A673 (cell line): Measurements from ENCODE around the gene TIMM10B. TPM values are rescaled to one million over a fixed set of nuclear protein-coding genes. Genes with fewer than 3 reads are reported as not detected.

Experiments used
- BruUV-seq: library from RNA; stranded (reverse); fragments of 400-500 nt; replicated peaks from 2 replicates; lab custom pipeline; 2021; lab: Mats Ljungman, UMichigan
- CTCF ChIA-PET: fragments of 300-600 bp; sonication (Branson Sonifier 250); formaldehyde crosslinking; loops from one replicate; lab custom pipeline; 2022; ENCODE audit warnings: antibody characterized with exemption; lab: Charles Lee
- POLR2A ChIA-PET: fragments of 300-600 bp; sonication (Branson Sonifier 250); formaldehyde crosslinking; loops from one replicate; lab custom pipeline; 2022; ENCODE audit warnings: antibody characterized with exemption; ENCODE audit not compliant: low non-redundant PET; lab: Charles Lee
- DNase-seq: peaks from one replicate; pipeline ENCODE4 v3.0.0-alpha.2; 2015; ENCODE audit warnings: low spot score
- H3K27ac ChIP-seq: fragments of 200-600 bp; sonication (generic); 2 replicates; pipeline ENCODE4 v1.5.1; 2016; ENCODE audit warnings: mixed run types, low read depth, mild to moderate bottlenecking, mixed read lengths, antibody characterized with exemption, low read length; ENCODE audit not compliant: poor library complexity, severe bottlenecking
- H3K27me3 ChIP-seq: fragments of 200-600 bp; sonication (generic); replicated peaks from 2 replicates; pipeline ENCODE4 v1.6.1; 2017; ENCODE audit warnings: mixed run types, low read depth, mild to moderate bottlenecking, mixed read lengths, antibody characterized with exemption, low read length; ENCODE audit not compliant: insufficient read depth, poor library complexity
- H3K36me3 ChIP-seq: fragments of 200-600 bp; sonication (generic); 2 replicates; pipeline ENCODE4 v1.6.1; 2016; ENCODE audit warnings: mixed run types, mild to moderate bottlenecking, mixed read lengths, antibody characterized with exemption, low read length; ENCODE audit not compliant: insufficient read depth, poor library complexity, severe bottlenecking
- H3K4me1 ChIP-seq: fragments of 200-600 bp; sonication (generic); 2 replicates; pipeline ENCODE4 v1.6.1; 2017; ENCODE audit warnings: mixed run types, mild to moderate bottlenecking, mixed read lengths, antibody characterized with exemption, low read length; ENCODE audit not compliant: insufficient read depth, poor library complexity, severe bottlenecking
- H3K4me3 ChIP-seq: fragments of 200-600 bp; sonication (generic); 2 replicates; pipeline ENCODE4 v1.5.1; 2016; ENCODE audit warnings: low read depth, mixed run types, mild to moderate bottlenecking, mixed read lengths, low read length; ENCODE audit not compliant: poor library complexity, severe bottlenecking
- H3K9me3 ChIP-seq: fragments of 200-600 bp; sonication (generic); 2 replicates; pipeline ENCODE4 v1.6.1; 2016; ENCODE audit warnings: mixed run types, low read depth, mild to moderate bottlenecking, mixed read lengths, antibody characterized with exemption, low read length; ENCODE audit not compliant: poor library complexity, severe bottlenecking
- CTCF ChIP-seq: fragments of 300-800, 200-600 bp; sonication (generic); conservative IDR thresholded peaks from 2 replicates; pipeline ENCODE4 v1.5.1; 2017; ENCODE audit warnings: low read depth, mild to moderate bottlenecking, antibody characterized with exemption, low read length, moderate library complexity, mixed read lengths
- EZH2 ChIP-seq: fragments of 200-600 bp; sonication (generic); IDR thresholded peaks from 2 replicates; pipeline ENCODE4 v1.6.1; 2017; ENCODE audit warnings: borderline replicate concordance, low read depth, mild to moderate bottlenecking, mixed read lengths, antibody characterized with exemption, low read length; ENCODE audit not compliant: poor library complexity, severe bottlenecking
- intact Hi-C: fragments of 100-400 bp; cut with micrococcal nuclease; formaldehyde crosslinking; loops from one replicate; pipeline ENCODE4 v1.10.0; 2022; ENCODE audit not compliant: unreplicated experiment
- total RNA-seq: library from RNA; stranded (reverse); gene quantifications from 2 replicates; pipeline ENCODE4 v1.2.3, GENCODE V29; 2021

TIMM10B gene
- total RNA-seq, 1 experiment from 2014 or later: 40.3 TPM

- ChIA-PET CTCF (no interaction called here), POLR2A (no interaction called here)
- no peak for TF ChIP-seq CTCF
- TF ChIP-seq EZH2: no peak
- intact Hi-C loops: no loop called here
- Histone ChIP-seq H3K27me3 (no peaks in the 10 kb centered on the region), H3K4me1 (peaks cover 4% of the 10 kb centered on the region), H3K9me3 (no peaks in the 10 kb centered on the region), H3K4me3 (no peak within 1 kb of the TSS), H3K36me3 (no peaks in the 10 kb centered on the region), H3K27ac (peak within 1 kb of the TSS; percentile 35)
- DNase-seq: no peak
- BruUV-seq: no TSS peak
Observed at GRCh38 chr11:6440906-6441358, 40.4 kb upstream of the TIMM10B start, which contains the start of gene HPX. HPX (minus strand) TSS chr11:6440987; CDS start chr11:6440963, 24 bp downstream.

GRCh38 chr11:6442441-6442840 lies 38.9 kb upstream of the TIMM10B start:
- Histone ChIP-seq H3K4me1 (peaks cover 4% of the 10 kb centered on the region), H3K27ac (peak overlapping the region; percentile 27), H3K4me3 (no peak overlapping the region), H3K36me3 (no peaks in the 10 kb centered on the region), H3K9me3 (no peaks in the 10 kb centered on the region), H3K27me3 (no peaks in the 10 kb centered on the region)
- no peak for DNase-seq
- intact Hi-C loops: no loop called here
- BruUV-seq: no TSS peak
- TF ChIP-seq CTCF (no peak), EZH2 (no peak)
- ChIA-PET CTCF (interaction anchor here (2.1 to 2.2 kb wide), 2 partner anchors 52 to 63 kb away, joined by 7 to 25 read pairs; partner anchors contain the start of gene SMPD1), POLR2A (no interaction called here)

- no peak overlapping the region for H3K4me3 ChIP-seq
- TF ChIP-seq CTCF (peak; percentile 87), EZH2 (no peak)
- no peaks in the 10 kb centered on the region for H3K9me3 ChIP-seq
- CTCF ChIA-PET: interaction anchor here (0.5 to 2.2 kb wide), 9 partner anchors 9 to 1956 kb away, joined by 3 to 25 read pairs (median 4); partner anchors contain the start of gene SMPD1
- BruUV-seq: no TSS peak
- intact Hi-C loops: loop anchor here (1.0 kb wide), 1 partner anchor 64 kb away; no protein-coding TSS in a partner anchor
- peaks cover 4% of the 10 kb centered on the region for H3K4me1 ChIP-seq
- H3K27me3 ChIP-seq: no peaks in the 10 kb centered on the region
- H3K27ac ChIP-seq: peak overlapping the region; percentile 40
- peaks cover 5% of the 10 kb centered on the region for H3K36me3 ChIP-seq
- POLR2A ChIA-PET: no interaction called here
- peak; percentile 79 for DNase-seq
Observed at GRCh38 chr11:6443269-6444003, 37.9 kb upstream of the TIMM10B start.
